Thyroid gland (tissue), 4 donors: ENCODE results near the gene OR12D3. TPM values are rescaled to one million over a fixed set of nuclear protein-coding genes. Genes with fewer than 3 reads are reported as not detected.

ENCODE experiments used
- DNase-seq, 2 donors: peaks; one replicate each; pipeline ENCODE4 v3.0.0-alpha.2; 2019
- H3K27ac ChIP-seq, 3 donors: fragments of 200-600 bp; sonication (generic); 1 replicate in 2 of 3; 2 replicates in 1 of 3; pipeline ENCODE4 v1.5.1; 2016 to 2019; ENCODE audit warnings: mild to moderate bottlenecking in 1 of 3, moderate library complexity in 1 of 3
- H3K27me3 ChIP-seq: fragments of 200-600 bp; sonication (generic); one replicate; pipeline ENCODE4 v1.5.1; 2019
- H3K36me3 ChIP-seq, 2 donors: fragments of 200-600 bp; sonication (generic); one replicate each; pipeline ENCODE4 v1.5.1; 2016 to 2019
- H3K4me1 ChIP-seq, 2 donors: fragments of 200-600 bp; sonication (generic); one replicate each; pipeline ENCODE4 v1.5.1; 2017 to 2019
- H3K4me3 ChIP-seq, 3 donors: fragments of 200-600 bp; sonication (generic); replicated peaks in 1 of 3; 1 replicate in 2 of 3; 2 replicates in 1 of 3; pipeline ENCODE4 v1.5.1; 2016; ENCODE audit warnings: mild to moderate bottlenecking in 1 of 3
- H3K9me3 ChIP-seq: fragments of 200-600 bp; sonication (generic); one replicate; pipeline ENCODE4 v1.5.1; 2017
- POLR2A ChIP-seq, 2 donors: fragments of 450-650 bp; IDR thresholded peaks; one replicate each; pipeline ENCODE4 v1.6.1; 2017; ENCODE audit warnings: antibody characterized with exemption in 2 of 2, mild to moderate bottlenecking in 2 of 2, moderate library complexity in 1 of 2
- WGBS, 2 donors: methylation state at CpG; one replicate each; pipeline ENCODE4 v1.1.5; 2017; 5-methylcytosine and 5-hydroxymethylcytosine counted together
- intact Hi-C: fragments of 100-400 bp; cut with DNase I; formaldehyde crosslinking; loops from one replicate; pipeline ENCODE4 v1.15.1; 2023
- total RNA-seq, 4 donors: library from RNA; depleted of rRNA; stranded (reverse); fragments of >200 nt; gene quantifications; one replicate each; pipeline ENCODE4 v1.2.3, GENCODE V29; 2016
- TF ChIP-seq, protein P1 (sequence below), 6 experiments: fragments of 200-600 bp in 3 of 6; fragments of 450-650 bp in 3 of 6; sonication (generic) in 3 of 6; IDR thresholded peaks; one replicate each; pipeline ENCODE4 v1.5.1; 2016 to 2019; ENCODE audit warnings: antibody characterized with exemption in 6 of 6, mild to moderate bottlenecking in 2 of 6, inconsistent platforms in 1 of 6, moderate library complexity in 1 of 6

OR12D3 gene
- total RNA-seq, 4 donors from 2014 or later: not detected

DNA sequence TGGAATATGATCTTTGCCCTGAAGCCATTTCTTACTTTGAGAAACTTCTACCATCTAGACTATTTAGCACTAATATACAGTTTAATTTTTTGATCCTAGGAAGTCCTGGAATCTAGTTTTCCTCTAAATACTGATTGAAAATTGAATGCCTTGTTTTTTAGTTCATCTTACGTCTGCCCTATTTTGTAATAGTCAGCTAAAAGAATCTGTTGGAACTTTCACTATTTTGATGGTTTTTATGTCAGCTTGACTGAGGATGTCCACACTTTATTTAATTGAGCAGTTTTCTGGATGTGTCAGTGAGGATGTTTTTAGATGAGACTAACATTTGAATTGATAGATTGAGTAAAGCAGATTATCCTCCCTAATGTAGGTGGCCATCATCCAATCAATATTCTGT is 28.7 kb upstream of the OR12D3 start:
- Histone ChIP-seq H3K4me1 (no peaks in the 10 kb centered on the region), H3K36me3 (no peaks in the 10 kb centered on the region), H3K9me3 (no peaks in the 10 kb centered on the region), H3K27me3 (no peaks in the 10 kb centered on the region), H3K4me3 (no peak overlapping the region), H3K27ac (no peak overlapping the region)
- no peak for DNase-seq
- 47 to 92% methylated on average over 1 of the region's 1 CpG for WGBS, 2 donors
- TF ChIP-seq POLR2A (IDR thresholded peaks at IDR 0.05): no peak
- TF ChIP-seq, protein P1, sequence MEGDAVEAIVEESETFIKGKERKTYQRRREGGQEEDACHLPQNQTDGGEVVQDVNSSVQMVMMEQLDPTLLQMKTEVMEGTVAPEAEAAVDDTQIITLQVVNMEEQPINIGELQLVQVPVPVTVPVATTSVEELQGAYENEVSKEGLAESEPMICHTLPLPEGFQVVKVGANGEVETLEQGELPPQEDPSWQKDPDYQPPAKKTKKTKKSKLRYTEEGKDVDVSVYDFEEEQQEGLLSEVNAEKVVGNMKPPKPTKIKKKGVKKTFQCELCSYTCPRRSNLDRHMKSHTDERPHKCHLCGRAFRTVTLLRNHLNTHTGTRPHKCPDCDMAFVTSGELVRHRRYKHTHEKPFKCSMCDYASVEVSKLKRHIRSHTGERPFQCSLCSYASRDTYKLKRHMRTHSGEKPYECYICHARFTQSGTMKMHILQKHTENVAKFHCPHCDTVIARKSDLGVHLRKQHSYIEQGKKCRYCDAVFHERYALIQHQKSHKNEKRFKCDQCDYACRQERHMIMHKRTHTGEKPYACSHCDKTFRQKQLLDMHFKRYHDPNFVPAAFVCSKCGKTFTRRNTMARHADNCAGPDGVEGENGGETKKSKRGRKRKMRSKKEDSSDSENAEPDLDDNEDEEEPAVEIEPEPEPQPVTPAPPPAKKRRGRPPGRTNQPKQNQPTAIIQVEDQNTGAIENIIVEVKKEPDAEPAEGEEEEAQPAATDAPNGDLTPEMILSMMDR (IDR thresholded peaks at IDR 0.05): no peak
- intact Hi-C loops: no loop called here

DNA sequence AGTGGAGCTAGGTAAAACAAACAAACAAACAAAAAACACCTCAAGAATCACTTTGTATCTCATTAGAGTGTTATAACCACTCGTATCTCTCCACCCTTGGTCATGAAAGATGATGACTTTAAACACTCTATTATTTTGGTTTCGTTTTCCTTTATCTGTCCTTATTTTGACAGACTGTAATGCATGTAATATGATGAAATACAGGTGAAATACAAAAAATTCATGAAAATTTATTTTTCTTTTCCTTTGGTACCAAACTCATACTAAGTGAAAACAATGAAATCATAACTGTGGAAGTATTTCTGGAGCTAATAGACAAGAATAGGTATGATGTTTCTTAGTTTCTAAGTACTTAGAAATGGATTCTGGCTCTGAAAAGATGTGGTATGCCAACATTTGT is 24.4 kb upstream of the OR12D3 start:
- no peaks in the 10 kb centered on the region for H3K36me3 ChIP-seq
- no peaks in the 10 kb centered on the region for H3K9me3 ChIP-seq
- H3K4me3 ChIP-seq: no peak overlapping the region
- no peaks in the 10 kb centered on the region for H3K27me3 ChIP-seq
- intact Hi-C loops: no loop called here
- 80 to 83% methylated on average over 2 of the region's 2 CpGs for WGBS, 2 donors
- TF ChIP-seq, protein P1 (IDR thresholded peaks at IDR 0.05): no peak
- TF ChIP-seq POLR2A (IDR thresholded peaks at IDR 0.05): no peak
- no peak for DNase-seq
- no peaks in the 10 kb centered on the region for H3K4me1 ChIP-seq
- H3K27ac ChIP-seq: no peak overlapping the region

DNA sequence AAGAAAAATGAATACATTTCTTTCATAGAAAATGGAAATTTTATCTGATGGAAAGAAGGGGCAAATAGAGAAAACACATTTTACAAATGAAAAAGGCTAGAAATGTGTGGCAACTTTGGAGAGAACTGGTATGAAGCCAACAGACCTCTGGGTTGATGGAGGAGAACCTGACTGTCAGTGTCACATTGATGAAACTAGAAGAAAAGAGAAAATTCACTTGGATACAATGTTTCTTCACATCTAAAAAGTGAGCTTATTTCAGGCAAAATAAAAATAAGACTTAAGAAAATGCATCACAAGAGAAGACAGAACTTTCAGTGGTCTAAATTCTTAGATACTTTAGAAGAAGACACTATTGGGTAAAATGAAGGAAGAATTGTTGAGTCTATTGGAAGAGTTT is 20.2 kb upstream of the OR12D3 start, which contains the start of gene OR12D2:
OR12D2 (plus strand) TSS at position 301 of the 400 bp plus-strand sequence. CDS start 1,069 bp downstream, outside the sequence.
- H3K4me1 ChIP-seq: no peaks in the 10 kb centered on the region
- intact Hi-C loops: no loop called here
- no peak for TF ChIP-seq POLR2A (IDR thresholded peaks at IDR 0.05)
- TF ChIP-seq, protein P1 (IDR thresholded peaks at IDR 0.05): no peak
- H3K4me3 ChIP-seq: no peak within 1 kb of the TSS
- no peaks in the 10 kb centered on the region for H3K36me3 ChIP-seq
- no peaks in the 10 kb centered on the region for H3K9me3 ChIP-seq
- no peak within 1 kb of the TSS for H3K27ac ChIP-seq
- DNase-seq: no peak
- H3K27me3 ChIP-seq: no peaks in the 10 kb centered on the region

DNA sequence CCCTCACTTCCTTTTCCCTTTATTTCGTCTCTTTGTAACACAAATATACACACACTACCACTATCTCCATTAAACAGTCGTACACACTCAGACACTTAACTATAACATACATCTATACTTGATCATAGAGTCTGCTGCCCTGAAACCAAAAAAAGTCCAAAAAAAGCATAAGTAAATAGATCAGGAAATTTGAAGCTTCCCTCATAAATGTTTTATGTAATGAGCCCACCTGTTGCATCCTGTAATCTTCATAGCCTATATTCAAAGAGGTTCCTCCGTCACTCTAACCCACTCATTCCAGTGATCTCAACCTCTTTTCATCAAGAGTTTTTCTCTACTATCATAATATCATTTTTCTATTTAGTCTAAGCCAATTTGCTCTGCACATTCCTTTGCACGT is 13.4 kb upstream of the OR12D3 start:
- no peak overlapping the region for H3K27ac ChIP-seq
- H3K4me1 ChIP-seq: no peaks in the 10 kb centered on the region
- no peak for DNase-seq
- no peaks in the 10 kb centered on the region for H3K36me3 ChIP-seq
- H3K9me3 ChIP-seq: no peaks in the 10 kb centered on the region
- WGBS, 2 donors: 63 to 66% methylated on average over 4 of the region's 4 CpGs
- no peak for TF ChIP-seq POLR2A (IDR thresholded peaks at IDR 0.05)
- TF ChIP-seq, protein P1 (IDR thresholded peaks at IDR 0.05): no peak
- H3K4me3 ChIP-seq: no peak overlapping the region
- H3K27me3 ChIP-seq: no peaks in the 10 kb centered on the region
- intact Hi-C loops: no loop called here

DNA sequence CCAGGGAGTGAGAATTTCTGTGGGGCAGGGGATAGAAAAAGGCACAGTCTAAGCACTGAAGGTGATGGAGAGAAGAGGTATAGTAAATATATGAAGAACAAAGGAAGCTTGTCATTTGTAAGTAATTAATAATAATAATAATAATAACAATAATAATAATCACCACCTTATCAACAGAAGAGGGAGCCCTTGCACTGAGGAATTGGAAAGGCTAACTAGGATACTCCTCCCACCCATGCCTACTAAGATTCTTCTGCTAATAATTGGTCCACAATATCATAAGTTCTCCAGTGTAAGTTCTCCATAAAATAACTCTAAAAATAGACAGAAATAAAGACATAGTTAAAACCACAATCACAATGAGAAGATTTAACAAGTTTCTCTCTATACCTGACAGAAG is 912 bp upstream of the OR12D3 start:
- Histone ChIP-seq H3K27ac (no peak overlapping the region), H3K9me3 (no peaks in the 10 kb centered on the region), H3K36me3 (no peaks in the 10 kb centered on the region), H3K27me3 (no peaks in the 10 kb centered on the region), H3K4me1 (no peaks in the 10 kb centered on the region), H3K4me3 (no peak overlapping the region)
- intact Hi-C loops: no loop called here
- TF ChIP-seq POLR2A (IDR thresholded peaks at IDR 0.05): no peak
- TF ChIP-seq, protein P1 (IDR thresholded peaks at IDR 0.05): no peak
- no peak for DNase-seq
